NOMO-1 treated with DMSO at 0.1 percent for 48 hours (cell line): ENCODE measurements around the gene NAIF1.
"Not testable (repeated sequence)": the region's sequence is repeated elsewhere in the genome, so short reads cannot be mapped to it uniquely, and the experiment has no call there.

Experiments used
- DNase-seq: peaks from one replicate; lab custom pipeline; 2025; ENCODE audit not compliant: unreplicated experiment; lab: John Stamatoyannopoulos, UW

Gene NAIF1

DNA sequence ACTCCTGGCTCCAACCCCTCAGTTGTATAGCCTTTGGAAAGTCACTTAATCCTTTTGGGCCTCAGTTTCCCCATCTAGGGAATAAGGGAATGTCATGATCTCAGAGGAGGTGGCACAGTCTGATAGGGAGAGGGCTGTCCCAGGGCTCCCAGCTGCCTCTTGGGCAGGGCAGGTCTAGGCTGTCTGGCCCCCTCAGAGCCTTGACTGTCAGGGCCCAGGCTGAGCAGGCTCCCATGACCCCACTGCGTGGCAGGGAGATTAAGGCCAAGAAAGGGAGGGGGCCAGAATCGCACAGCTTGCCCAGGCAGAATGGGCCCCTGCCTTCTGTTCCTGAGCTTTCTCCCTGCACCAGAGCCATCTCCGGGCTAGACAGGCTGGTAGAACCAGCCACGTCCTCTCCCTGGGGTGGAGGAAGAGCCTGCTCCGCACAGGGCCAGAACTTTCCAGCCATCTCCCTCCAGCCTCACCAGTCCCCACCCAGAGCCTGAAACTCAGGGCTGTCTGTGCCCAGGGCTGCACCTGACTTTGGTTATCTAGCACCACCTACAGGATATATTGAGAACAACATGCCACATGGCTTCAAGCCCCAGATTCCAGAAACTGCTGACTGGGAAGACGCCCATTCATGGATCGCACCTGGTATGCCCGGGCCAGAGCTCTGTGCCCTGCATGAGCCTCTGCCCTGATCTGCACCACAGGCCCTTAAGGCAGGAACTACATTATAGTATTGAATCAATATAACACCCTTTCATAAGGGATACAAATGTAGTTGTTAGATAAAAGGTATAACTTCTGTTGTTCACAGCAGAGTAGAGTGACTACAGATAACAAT lies 32.1 kb downstream of the NAIF1 start:
- DNase-seq = peak; percentile 61

- DNase-seq = no peak
These were observed 33.5 kb downstream of the NAIF1 start for GRCh38 chr9:128033609-128034008.

GRCh38 chr9:128027705-128028104 lies 39.4 kb downstream of the NAIF1 start:
- no peak for DNase-seq

GRCh38 chr9:128026773-128027541 lies 40.2 kb downstream of the NAIF1 start:
- peak; percentile 19 for DNase-seq

GRCh38 chr9:128026255-128026772 lies 40.8 kb downstream of the NAIF1 start:
- no peak for DNase-seq

GRCh38 chr9:128025736-128026135 lies 41.4 kb downstream of the NAIF1 start:
- DNase-seq = no peak

- DNase-seq = no peak
These were observed 42.3 kb downstream of the NAIF1 start for GRCh38 chr9:128024761-128025308.

- DNase-seq = not testable (repeated sequence)
These were observed 43.4 kb downstream of the NAIF1 start for GRCh38 chr9:128023671-128024070.

- DNase-seq = no peak
These were observed 44.2 kb downstream of the NAIF1 start for GRCh38 chr9:128022886-128023285.

DNA sequence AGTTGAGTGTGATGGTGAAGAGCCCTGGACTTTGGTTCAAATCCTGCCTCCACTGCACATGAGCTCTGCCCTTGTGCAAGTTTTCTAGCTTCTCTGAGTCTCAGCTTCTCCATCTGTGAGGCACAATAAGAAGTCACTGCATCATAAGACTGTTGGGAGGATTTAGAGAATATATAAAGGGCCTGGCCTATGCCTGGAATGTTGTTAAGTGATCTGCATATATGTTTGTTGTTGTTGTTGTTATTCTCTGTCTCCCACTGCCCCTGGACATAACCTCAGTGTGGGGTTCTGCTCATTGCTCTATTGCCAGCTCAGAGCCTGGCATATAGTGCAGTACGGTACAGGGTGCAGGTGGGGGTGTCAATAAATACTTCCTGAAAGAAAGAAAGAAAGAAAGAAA lies 46.0 kb downstream of the NAIF1 start:
- no peak for DNase-seq

- no peak for DNase-seq
These were observed 46.4 kb downstream of the NAIF1 start for GRCh38 chr9:128020692-128021091.

DNA sequence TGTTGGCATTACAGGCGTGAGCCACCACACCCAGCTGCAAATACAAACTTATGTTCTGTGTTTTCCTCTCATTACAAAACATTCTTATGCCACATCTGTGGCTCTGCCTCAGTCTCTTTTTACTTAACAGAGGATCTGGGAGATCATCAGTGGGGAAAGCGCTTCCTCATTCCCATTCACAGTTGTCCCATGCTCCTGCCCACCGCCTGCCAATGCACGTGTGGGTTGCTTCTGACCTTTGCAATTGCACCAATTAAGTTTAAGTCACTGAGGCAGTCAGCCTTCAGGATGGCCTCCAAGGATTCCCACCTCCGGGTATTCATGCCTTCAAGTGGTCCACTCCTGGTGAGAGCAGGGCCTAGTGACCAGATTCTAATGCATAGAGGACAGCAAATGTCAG lies 51.4 kb downstream of the NAIF1 start:
- no peak for DNase-seq
